Thoracic aorta (tissue), 2 donors: ENCODE measurements around the gene KAT6B. TPM values are rescaled to one million over a fixed set of nuclear protein-coding genes. Genes with fewer than 3 reads are reported as not detected.

Experiments
- ATAC-seq: fragments of 150-250 bp; one replicate; pipeline ENCODE4 v1.8.0; 2017; ENCODE audit warnings: low read depth; ENCODE audit not compliant: insufficient number of reproducible peaks, low FRiP score
- DNase-seq: peaks from one replicate; pipeline ENCODE4 v3.0.0-alpha.2; 2020; ENCODE audit warnings: low spot score
- H3K27ac ChIP-seq, 2 donors: fragments of 200-600 bp; sonication (generic); 1 replicate in 1 of 2; 2 replicates in 1 of 2; pipeline ENCODE4 v1.5.1; 2016; ENCODE audit warnings: mild to moderate bottlenecking in 2 of 2, moderate library complexity in 2 of 2
- H3K27me3 ChIP-seq: fragments of 200-600 bp; sonication (generic); replicated peaks from 2 replicates; pipeline ENCODE4 v1.6.0; 2016; ENCODE audit warnings: mild to moderate bottlenecking; ENCODE audit not compliant: insufficient read depth
- H3K36me3 ChIP-seq: fragments of 200-600 bp; sonication (generic); one replicate; pipeline ENCODE4 v1.5.1; 2016
- H3K4me1 ChIP-seq, 2 donors: fragments of 200-600 bp; sonication (generic); 1 replicate in 1 of 2; 2 replicates in 1 of 2; pipeline versions ENCODE4 v1.5.1 to v1.6.0; 2016; ENCODE audit warnings: low read depth in 2 of 2, mild to moderate bottlenecking in 1 of 2; ENCODE audit not compliant: control insufficient read depth in 1 of 2
- H3K4me3 ChIP-seq: fragments of 200-600 bp; sonication (generic); 2 replicates; pipeline ENCODE4 v1.5.1; 2016; ENCODE audit warnings: mild to moderate bottlenecking
- H3K9me3 ChIP-seq: fragments of 200-600 bp; sonication (generic); 2 replicates; pipeline ENCODE4 v1.5.1; 2016
- total RNA-seq, 2 donors: library from RNA; depleted of rRNA; stranded (reverse); fragments of >200 nt; gene quantifications; one replicate each; pipeline versions ENCODE4 v1.1.0 to v1.2.3, GENCODE V29; 2016
- TF ChIP-seq, protein P1 (sequence below): fragments of 200-600 bp; sonication (generic); IDR thresholded peaks from one replicate; pipeline ENCODE4 v1.5.1; 2019; ENCODE audit warnings: antibody characterized with exemption

Gene KAT6B
- total RNA-seq, 2 donors from 2014 or later, result 38.4 to 46.9 TPM

DNA sequence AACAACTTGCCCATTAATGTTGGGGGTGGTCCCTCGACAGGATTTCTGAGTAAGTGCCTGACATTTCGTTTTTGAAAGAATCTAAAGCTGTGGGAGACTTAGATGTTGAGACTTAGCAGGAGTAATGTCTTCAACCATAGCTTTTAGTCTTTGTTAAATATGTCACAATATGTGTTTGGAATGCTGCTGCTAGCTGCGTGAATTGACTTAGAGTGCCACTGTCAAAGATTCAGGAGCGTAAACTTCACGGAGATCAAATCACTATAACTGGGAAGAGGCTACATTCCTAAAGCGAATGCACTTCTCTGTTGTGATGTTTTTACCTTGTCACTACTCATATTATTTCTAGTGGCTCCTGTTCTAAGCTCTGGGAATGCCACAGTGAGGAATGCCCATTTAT is 193.8 kb downstream of the KAT6B start:
- H3K27ac ChIP-seq, result no peak overlapping the region
- no peaks in the 10 kb centered on the region for H3K9me3 ChIP-seq
- DNase-seq, result no peak
- ATAC-seq, result no peak
- peaks cover 0 to 3% of the 10 kb centered on the region in 2 donors for H3K4me1 ChIP-seq
- H3K36me3 ChIP-seq, result peaks cover 13% of the 10 kb centered on the region
- TF ChIP-seq, protein P1, sequence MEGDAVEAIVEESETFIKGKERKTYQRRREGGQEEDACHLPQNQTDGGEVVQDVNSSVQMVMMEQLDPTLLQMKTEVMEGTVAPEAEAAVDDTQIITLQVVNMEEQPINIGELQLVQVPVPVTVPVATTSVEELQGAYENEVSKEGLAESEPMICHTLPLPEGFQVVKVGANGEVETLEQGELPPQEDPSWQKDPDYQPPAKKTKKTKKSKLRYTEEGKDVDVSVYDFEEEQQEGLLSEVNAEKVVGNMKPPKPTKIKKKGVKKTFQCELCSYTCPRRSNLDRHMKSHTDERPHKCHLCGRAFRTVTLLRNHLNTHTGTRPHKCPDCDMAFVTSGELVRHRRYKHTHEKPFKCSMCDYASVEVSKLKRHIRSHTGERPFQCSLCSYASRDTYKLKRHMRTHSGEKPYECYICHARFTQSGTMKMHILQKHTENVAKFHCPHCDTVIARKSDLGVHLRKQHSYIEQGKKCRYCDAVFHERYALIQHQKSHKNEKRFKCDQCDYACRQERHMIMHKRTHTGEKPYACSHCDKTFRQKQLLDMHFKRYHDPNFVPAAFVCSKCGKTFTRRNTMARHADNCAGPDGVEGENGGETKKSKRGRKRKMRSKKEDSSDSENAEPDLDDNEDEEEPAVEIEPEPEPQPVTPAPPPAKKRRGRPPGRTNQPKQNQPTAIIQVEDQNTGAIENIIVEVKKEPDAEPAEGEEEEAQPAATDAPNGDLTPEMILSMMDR, result no peak
- H3K4me3 ChIP-seq, result no peak overlapping the region
- no peaks in the 10 kb centered on the region for H3K27me3 ChIP-seq

DNA sequence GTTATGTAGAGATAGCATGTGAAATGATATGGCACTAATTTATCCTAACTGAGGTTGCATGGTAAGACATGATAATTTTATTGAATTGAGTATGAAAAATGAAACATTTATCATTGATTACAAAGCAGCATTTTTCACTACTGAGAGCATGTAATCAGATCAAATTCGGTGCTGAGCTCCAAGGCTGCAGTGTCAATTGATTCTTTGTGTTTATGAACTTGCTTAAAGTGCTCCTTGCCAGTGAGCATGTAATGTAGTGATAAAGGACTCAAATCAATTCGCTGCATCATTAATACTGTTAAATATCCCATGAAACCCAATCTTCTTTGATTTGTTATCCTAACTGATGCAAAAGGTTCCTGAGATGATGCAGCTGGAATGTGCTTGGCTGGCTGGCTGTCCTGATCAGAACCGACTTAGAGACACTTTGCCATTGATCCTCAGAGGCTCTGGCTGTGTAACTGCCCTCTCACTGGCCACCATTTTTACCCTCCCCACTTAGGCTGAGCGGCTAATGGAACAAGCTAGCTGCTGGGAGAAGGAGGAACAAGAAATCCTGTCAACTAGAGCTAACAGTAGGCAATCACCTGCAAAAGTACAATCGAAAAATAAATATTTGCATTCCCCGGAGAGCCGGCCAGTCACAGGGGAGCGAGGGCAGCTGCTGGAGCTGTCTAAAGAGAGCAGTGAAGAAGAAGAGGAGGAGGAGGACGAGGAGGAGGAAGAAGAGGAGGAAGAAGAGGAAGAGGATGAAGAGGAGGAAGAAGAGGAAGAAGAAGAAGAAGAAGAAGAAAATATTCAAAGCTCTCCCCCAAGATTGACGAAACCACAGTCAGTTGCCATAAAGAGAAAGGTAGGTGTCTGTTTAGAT is 195.2 kb downstream of the KAT6B start:
- TF ChIP-seq, protein P1, result no peak
- Histone ChIP-seq H3K4me3 (no peak overlapping the region), H3K27me3 (no peaks in the 10 kb centered on the region), H3K36me3 (peaks cover 17% of the 10 kb centered on the region), H3K9me3 (no peaks in the 10 kb centered on the region), H3K4me1 (peaks cover 0 to 3% of the 10 kb centered on the region in 2 donors), H3K27ac (no peak overlapping the region)
- no peak for ATAC-seq
- DNase-seq, result no peak

DNA sequence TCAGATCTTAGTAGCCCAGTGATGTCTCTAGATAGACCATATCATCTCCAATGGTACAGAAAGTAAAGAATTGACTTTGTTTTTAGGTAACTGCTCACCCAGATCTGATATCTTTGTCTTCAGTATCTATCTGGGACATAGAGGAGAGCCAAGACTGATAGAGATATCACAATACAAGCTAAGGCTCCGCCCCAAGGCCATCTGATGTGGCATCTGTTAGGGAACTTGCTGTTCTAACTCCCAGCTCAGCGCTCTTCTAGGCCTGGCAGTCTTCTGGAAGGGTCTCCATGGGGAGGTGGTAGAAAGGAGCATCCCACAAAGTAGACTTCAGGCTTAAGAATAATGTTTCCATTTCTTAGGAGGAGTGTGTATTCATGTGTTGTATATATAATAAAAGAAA is 196.7 kb downstream of the KAT6B start:
- Histone ChIP-seq H3K27me3 (no peaks in the 10 kb centered on the region), H3K36me3 (peaks cover 20% of the 10 kb centered on the region), H3K9me3 (no peaks in the 10 kb centered on the region), H3K27ac (no peak overlapping the region), H3K4me3 (no peak overlapping the region), H3K4me1 (peaks cover 0 to 3% of the 10 kb centered on the region in 2 donors)
- ATAC-seq (no peak), DNase-seq (no peak)
- TF ChIP-seq, protein P1, result no peak

DNA sequence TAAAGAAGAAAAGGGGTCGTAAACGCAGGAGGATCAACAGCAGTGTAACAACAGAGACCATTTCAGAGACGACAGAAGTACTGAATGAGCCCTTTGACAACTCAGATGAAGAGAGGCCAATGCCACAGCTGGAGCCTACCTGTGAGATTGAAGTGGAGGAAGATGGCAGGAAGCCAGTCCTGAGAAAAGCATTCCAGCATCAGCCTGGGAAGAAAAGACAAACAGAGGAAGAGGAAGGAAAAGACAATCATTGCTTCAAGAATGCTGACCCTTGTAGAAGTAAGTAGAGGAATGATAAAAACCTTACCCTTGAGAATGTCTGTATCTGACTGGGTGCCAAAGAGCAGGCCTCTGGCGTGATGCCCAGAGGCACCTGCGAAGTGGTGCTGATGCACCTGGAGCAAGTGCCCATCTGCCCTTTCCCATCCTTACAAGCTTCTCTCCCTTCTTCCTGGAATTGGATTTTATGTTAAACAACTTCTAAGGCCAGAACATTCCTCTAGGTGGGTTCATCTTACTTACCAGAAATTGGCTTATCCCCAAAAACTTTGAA is 198.6 kb downstream of the KAT6B start:
- TF ChIP-seq, protein P1, result no peak
- H3K27me3 ChIP-seq, result no peaks in the 10 kb centered on the region
- DNase-seq (no peak), ATAC-seq (no peak)
- H3K4me1 ChIP-seq, result no peaks in the 10 kb centered on the region
- H3K4me3 ChIP-seq, result no peak overlapping the region
- H3K9me3 ChIP-seq, result no peaks in the 10 kb centered on the region
- H3K27ac ChIP-seq, result no peak overlapping the region
- H3K36me3 ChIP-seq, result peaks cover 36% of the 10 kb centered on the region

DNA sequence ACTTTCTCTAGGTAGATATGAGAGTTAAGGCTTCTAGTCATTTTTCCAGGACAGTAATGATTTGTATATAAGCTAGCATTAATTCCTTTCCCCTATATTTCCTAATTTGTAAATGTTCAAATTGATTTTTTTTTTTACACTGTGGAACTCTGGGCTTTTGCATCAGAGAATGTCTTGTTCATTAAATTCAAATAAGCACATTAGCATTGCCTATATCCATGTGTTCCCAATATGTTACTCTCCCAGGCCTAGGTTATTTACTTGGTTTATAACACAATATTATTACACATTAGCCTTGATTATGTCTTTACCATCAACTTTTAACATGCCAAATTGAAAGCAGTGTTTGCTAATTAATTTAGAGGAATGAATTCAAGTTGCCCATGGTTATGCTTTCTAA is 201.6 kb downstream of the KAT6B start:
- Histone ChIP-seq H3K36me3 (peaks cover 34% of the 10 kb centered on the region), H3K27ac (no peak overlapping the region), H3K4me3 (no peak overlapping the region), H3K27me3 (no peaks in the 10 kb centered on the region), H3K4me1 (no peaks in the 10 kb centered on the region), H3K9me3 (no peaks in the 10 kb centered on the region)
- DNase-seq (no peak), ATAC-seq (no peak)
- TF ChIP-seq, protein P1, result no peak
